Activated T-helper 1 cell treated with anti-CD3 and anti-CD28 coated beads, Interleukin-2, amount 50 U/mL, for 16 hours (primary cell): ENCODE results near the gene IQGAP3.
A peak's percentile ranks its signal among the peaks of the same experiment; 100 is the strongest.
"Not testable (repeated sequence)": the region's sequence is repeated elsewhere in the genome, so short reads cannot be mapped to it uniquely, and the experiment has no call there.

Source experiments
- DNase-seq, 2 donors: peaks; one replicate each; pipeline ENCODE4 v3.0.0-alpha.2; 2020; ENCODE audit warnings: low read depth in 1 of 2, low spot score in 1 of 2

Gene IQGAP3

GRCh38 chr1:156595016-156595415 lies 22.7 kb upstream of the IQGAP3 start:
- no peak for DNase-seq

DNA sequence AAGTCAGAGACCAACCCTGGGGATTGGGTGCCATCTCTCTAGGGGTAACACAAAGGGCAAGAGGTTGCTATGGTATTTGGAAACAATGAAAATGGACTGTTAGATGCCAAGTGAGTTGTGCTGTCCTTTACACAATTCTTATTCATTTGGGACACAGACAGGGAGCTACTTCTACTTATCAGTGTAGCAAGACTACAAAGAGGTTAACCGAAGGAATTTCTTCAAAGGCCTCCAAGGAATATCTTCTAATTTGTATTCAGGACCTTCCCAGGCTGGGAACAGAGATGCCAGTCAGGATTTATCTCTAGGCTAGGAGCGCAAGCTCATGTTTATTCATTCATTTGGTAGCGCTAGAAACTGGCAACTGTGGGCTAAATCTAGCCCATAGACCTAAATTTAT lies 21.8 kb upstream of the IQGAP3 start:
- DNase-seq = no peak

- no peak for DNase-seq
Observed at GRCh38 chr1:156593661-156593989, 21.3 kb upstream of the IQGAP3 start.

GRCh38 chr1:156592910-156593660 lies 20.7 kb upstream of the IQGAP3 start:
- DNase-seq = no peak

GRCh38 chr1:156592158-156592909 lies 20.0 kb upstream of the IQGAP3 start:
- no peak for DNase-seq

GRCh38 chr1:156591432-156592157 lies 19.2 kb upstream of the IQGAP3 start, which contains the start of gene NAXE:
NAXE (plus strand) TSS chr1:156591776; CDS start chr1:156591805, 29 bp downstream.
- DNase-seq = peak; percentile 33 to 55

DNA sequence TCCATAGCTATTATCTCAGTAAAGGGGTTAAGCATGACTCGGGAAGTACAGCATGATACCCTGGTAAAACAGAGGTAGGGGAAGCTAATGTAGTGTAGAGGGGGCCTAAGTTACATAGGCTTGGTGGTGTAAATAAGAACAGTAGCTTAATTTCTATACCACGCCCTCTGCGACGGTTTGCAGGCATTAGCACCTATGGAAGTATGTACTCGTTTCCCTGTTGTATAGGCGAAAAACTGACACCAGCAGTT lies 18.7 kb upstream of the IQGAP3 start:
- no peak for DNase-seq

GRCh38 chr1:156590326-156591180 lies 18.2 kb upstream of the IQGAP3 start:
- no peak for DNase-seq

GRCh38 chr1:156589546-156589945 lies 17.2 kb upstream of the IQGAP3 start:
- DNase-seq = no peak

DNA sequence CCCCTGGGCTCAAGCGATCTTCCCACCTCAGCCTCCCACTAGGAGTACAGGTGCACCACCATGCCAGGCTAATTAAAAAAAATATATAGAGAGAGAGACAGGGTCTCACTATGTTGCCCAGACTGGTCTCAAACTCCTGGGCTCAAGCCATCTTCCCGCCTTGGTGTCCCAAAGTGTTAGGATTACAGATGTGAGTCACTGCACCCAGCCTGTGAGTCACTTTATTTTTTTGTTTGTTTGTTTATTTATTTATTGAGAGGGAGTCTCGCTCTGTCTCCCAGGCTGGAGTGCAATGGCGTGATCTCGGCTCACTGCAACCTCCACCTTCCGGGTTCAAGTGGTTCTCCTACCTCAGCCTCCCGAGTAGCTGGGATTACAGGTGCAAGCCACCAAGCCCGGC lies 15.6 kb upstream of the IQGAP3 start:
- DNase-seq = not testable (repeated sequence)

GRCh38 chr1:156586892-156587477 lies 14.6 kb upstream of the IQGAP3 start:
- no peak for DNase-seq

- DNase-seq = no peak
Observed at GRCh38 chr1:156586323-156586722, 14.0 kb upstream of the IQGAP3 start.

DNA sequence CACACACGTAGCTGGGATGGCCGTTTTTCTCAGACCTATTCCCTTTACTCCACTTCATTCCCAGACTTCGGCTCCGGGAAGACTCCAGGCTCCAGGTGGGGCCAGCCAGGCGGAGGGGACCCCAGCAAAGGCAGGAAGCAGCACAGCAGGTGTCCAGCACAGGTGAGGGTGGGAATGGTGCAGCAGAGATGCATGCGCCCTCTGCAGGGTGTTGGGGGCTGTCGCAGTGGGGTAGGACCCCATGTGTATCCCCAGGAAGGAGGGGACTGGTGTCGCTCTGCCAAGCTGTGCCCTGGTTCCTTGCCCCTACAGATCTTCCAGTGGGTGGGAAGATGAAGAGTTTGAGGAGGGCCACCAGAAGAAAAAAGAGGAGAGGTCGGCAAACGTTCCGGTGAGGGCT lies 12.4 kb upstream of the IQGAP3 start:
- no peak for DNase-seq

- DNase-seq = peak; percentile 37 to 43
Observed at GRCh38 chr1:156583821-156584622, 11.7 kb upstream of the IQGAP3 start.

- DNase-seq = no peak
Observed at GRCh38 chr1:156582388-156583017, 10.1 kb upstream of the IQGAP3 start.

GRCh38 chr1:156581661-156582387 lies 9.5 kb upstream of the IQGAP3 start:
- no peak for DNase-seq

- DNase-seq = no peak
Observed at GRCh38 chr1:156579472-156579871, 7.1 kb upstream of the IQGAP3 start, which contains the start of gene TTC24. TTC24 (plus strand) TSS chr1:156579723; CDS start chr1:156581365, 1,642 bp downstream.

- no peak for DNase-seq
Observed at GRCh38 chr1:156578055-156578454, 5.7 kb upstream of the IQGAP3 start.

DNA sequence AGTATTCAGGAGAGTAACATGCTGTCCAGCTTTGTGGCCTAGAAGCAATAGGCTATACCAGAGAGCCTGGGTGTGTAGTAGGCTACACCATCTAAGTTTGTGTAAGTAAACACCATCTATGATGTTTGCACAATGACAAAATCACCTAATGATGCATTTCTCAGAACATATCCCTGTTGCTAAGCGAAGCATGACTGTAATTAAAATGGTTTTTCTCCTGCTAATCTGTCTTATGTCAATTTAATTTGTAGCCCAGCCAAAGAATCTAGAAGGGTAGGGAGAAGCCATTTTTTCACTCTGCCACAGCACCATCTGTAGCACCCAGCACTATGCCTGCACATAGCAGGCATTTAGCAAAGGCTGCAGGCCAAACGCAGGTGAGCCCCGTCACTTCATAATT lies 5.2 kb upstream of the IQGAP3 start:
- DNase-seq = no peak
